Airway epithelial cell (primary cell): Measurements from ENCODE around the gene TTC16. TPM values are rescaled to one million over a fixed set of nuclear protein-coding genes. Genes with fewer than 3 reads are reported as not detected.

ENCODE experiments used
- total RNA-seq: library from RNA; depleted of rRNA; stranded (reverse); fragments of >200 nt; gene quantifications from 2 replicates; pipeline ENCODE4 v1.2.3, GENCODE V29; 2015

TTC16 gene, protein sequence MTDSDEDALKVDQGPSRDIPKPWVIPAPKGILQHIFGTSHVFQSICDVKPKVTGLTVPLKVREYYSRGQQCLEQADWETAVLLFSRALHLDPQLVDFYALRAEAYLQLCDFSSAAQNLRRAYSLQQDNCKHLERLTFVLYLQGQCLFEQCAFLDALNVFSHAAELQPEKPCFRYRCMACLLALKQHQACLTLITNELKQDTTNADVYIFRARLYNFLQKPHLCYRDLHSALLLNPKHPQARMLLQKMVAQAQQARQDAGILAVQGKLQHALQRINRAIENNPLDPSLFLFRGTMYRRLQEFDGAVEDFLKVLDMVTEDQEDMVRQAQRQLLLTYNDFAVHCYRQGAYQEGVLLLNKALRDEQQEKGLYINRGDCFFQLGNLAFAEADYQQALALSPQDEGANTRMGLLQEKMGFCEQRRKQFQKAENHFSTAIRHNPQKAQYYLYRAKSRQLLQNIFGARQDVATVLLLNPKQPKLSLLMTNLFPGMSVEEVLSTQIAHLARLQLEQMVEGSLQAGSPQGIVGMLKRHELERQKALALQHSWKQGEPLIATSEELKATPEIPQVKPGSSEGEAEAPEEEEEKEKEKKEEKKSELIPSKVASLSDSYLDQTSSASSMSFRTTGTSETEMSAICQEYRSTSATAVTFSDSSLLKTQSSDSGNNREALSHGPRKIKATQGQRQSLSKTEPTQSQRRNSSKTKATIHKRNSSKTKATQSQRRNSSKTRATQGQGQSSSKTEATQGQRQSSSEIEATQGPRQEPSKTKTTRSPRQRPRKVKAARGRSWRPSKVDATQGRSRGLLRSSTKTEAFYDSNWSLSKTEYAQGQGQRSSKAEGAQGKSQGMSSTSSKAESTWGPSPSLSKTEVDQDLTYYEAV
- not detected in 2 replicates for total RNA-seq

DNA sequence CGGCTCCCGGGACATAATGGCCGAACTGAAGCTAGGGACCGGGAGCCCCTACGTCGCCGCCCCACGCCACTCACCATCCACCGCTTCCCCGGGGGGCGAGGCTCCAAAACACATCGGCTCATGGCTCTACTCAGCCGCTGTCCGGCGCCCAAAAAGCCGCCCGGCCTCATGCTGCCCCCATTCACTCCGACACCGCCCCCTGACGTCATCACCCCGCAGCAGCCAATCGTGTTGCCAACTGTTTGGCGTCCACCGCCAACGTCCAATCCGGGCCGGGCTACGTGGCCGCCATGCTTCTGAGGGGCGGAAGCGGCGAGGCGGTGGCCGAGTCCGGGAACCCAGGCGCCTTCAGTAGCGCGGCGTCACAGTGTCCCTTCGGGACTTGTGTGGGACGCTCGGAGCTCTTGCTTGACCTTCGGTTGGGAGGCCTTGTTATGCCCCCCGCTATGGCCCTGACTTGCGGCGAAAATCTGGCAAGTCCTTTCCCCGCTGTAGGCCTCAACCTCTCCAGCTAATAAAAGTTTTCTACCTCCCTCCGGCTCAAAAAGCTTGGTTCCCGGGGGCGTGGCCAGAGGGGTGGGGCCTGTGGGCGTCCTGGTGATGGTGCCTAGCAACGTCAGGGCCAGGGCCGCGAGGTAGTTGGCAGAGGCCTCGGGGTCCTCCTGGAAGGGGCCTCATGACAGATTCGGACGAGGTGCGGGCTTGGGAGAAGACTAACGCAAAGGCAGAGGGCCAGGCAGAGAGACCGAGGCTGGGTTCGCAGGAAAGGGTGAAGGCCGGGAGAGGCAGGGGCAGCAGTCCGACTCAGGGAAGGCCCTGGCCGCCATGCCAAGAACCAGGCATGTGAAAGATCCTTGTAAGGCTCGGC, at the start of gene TTC16, which contains the start of gene PTRH1:
Gene TTC16 (plus strand): TSS at position 610 of the 868 bp plus-strand sequence. CDS start 67 bp downstream, at position 677.
Gene PTRH1 (minus strand): TSS at position 194 of the 868 bp plus-strand sequence. CDS start 24 bp downstream, at position 170.

DNA sequence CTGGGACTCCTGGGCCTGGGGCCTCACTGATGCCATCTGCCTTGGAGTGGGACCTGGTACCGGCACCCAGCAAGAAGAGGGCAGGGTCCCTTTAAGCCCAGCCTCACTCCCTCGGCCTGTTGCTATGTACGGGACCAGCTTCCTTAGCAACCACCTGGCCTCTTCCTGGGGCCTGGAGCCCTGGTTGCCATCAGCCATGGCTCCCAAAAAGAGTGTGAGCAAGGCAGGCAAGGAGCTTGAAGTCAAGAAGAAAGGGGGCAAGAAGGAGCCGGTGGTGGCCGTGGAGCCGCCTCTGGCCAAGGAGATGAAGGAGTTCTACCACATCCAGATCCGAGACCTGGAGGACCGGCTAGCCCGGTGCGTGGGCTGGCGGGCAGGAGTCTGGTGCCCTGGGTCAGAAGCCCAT, 9.0 kb upstream of the TTC16 start, which contains the start of gene CFAP157:
Gene CFAP157 (plus strand): TSS at position 153 of the 406 bp plus-strand sequence. CDS start 44 bp downstream, at position 197.

DNA sequence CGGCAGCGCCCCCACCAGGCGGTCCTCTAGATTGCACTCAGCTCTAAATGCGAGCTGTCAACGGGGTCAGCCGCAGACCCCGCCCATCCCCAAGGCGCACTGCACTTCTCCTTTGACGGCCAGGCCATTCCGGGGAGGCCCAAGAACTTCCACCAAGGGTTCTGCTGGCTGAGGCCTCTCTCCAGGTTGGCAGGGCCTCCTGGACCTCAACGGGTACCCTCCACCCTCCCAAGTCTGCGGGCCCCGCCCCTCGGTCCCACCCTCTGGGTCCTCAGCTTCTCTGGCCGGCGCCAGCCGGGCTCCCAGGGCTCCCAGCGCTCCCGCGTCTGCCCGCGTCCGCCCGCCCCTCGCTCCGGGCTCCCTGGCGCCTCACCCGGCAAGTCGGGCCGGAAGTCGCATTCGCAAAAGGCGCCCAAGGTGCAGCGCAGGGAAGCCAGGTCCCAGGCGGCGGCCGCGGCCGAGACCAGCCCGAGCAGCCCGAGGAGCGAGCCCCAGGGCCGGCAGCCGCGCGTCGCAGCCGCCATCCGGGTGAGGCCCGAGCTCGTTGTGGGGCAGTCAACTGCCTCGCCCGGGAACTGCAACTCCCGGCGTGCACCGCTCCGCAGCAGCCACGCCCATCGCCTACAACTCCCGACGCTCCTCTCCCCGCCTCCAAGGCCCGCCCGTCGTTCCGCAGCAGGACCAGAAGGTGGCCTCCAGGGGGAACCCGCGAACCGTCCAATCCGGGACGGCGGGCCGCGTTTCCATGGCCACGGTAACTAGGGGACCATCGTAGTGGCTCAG, 19.1 kb downstream of the TTC16 start, which contains the start of gene TOR2A:
Gene TOR2A (minus strand): TSS at position 548 of the 783 bp plus-strand sequence. CDS start 24 bp downstream, at position 524.

DNA sequence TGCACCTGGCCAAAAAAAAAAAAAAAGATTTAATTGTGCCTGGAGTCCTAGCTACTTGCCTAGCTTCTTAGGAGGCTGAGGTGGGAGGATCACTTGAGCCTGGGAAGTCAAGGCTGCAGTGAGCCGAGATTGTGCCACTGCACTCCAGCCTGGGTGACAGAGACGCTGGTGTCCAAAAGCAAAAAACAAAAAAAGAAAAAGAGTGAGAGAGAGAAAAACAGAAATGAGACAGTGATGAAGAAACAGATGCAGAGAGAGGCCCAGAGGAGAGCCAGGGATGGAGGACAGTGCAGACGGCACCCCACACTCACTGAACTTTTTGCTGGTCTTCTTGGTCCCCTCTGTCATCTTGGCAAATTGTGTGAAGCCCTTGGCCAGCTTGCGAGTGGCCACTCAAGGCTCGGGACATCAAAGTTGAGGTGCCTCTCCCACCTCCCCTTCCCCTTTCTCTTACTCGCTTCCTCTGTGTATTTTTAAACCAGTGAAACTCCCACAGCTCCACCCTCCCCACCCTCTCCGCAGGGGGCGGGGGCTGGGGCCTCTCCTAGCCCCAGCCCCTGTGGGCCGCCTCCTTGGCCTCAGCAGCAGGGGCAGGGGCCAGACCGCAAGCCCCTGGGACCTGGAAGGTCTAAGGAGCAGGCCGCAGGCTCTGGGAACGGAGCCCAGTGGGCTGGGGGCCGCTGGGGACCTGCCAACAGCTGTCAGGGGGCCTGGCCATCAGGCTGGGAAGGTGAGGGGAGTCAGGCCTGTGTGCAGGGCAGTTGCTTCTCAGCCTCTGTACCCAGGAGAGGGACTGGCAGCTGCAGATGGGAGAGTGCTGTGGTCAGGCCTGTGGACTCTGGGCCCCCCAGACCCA, 62.6 kb downstream of the TTC16 start, which contains the start of gene SH2D3C:
Gene SH2D3C (minus strand): TSS at position 387 of the 856 bp plus-strand sequence. CDS start 39 bp downstream, at position 348.

Other genes starting within 250 kb of the TTC16 start
- 14.8 and 30.6 TPM in 2 replicates for gene STXBP1, start 103.8 kb upstream of the TTC16 start, total RNA-seq
- not detected in 2 replicates for gene CFAP157, start 9.1 kb upstream of the TTC16 start, total RNA-seq
- gene PTRH1, start 416 bp upstream of the TTC16 start, total RNA-seq, result 41.0 and 44.5 TPM in 2 replicates
- 13.6 and 17.7 TPM in 2 replicates for gene TOR2A, start 19.2 kb downstream of the TTC16 start, total RNA-seq
- 0.21 TPM in 1 of 2 replicates, not detected in the other for gene SH2D3C, start 62.6 kb downstream of the TTC16 start, total RNA-seq
- gene CDK9, start 70.0 kb downstream of the TTC16 start, total RNA-seq, result 16.2 and 26.1 TPM in 2 replicates
- gene FPGS, start 86.8 kb downstream of the TTC16 start, total RNA-seq, result 71.9 and 77.8 TPM in 2 replicates
- gene ENG, start 138.6 kb downstream of the TTC16 start, total RNA-seq, result 0.88 and 2.0 TPM in 2 replicates
- 26.3 and 47.5 TPM in 2 replicates for gene AK1, start 161.6 kb downstream of the TTC16 start, total RNA-seq
- 37.7 and 38.1 TPM in 2 replicates for gene ST6GALNAC6, start 183.5 kb downstream of the TTC16 start, total RNA-seq
- 44.8 and 45.3 TPM in 2 replicates for gene ST6GALNAC4, start 201.0 kb downstream of the TTC16 start, total RNA-seq
- gene PIP5KL1, start 214.7 kb downstream of the TTC16 start, total RNA-seq, result 6.6 and 16.0 TPM in 2 replicates
- gene DPM2, start 221.8 kb downstream of the TTC16 start, total RNA-seq, result 23.0 and 30.4 TPM in 2 replicates